ENCODE data around the gene ASCC1. TPM values are rescaled to one million over a fixed set of nuclear protein-coding genes. Genes with fewer than 3 reads are reported as not detected.

ASCC1 gene
- total and polyA plus RNA-seq, 2 donors from 2014 or later, result 24.0 to 36.1 TPM

- intact Hi-C loops (cut with DNase I), result no loop called here
- TF ChIP-seq CTCF (IDR thresholded peaks at IDR 0.05; ENCODE audit: borderline replicate concordance, extremely low read depth, insufficient read depth), result no peak
- H3K36me3 ChIP-seq (ENCODE audit: control insufficient read depth in 2 of 3, insufficient read depth in 3 of 3, low read length in 3 of 3), result no peaks in the 10 kb centered on the region
- H3K4me3 ChIP-seq (ENCODE audit: low read length in 3 of 3), result no peak overlapping the region
- H3K4me1 ChIP-seq (ENCODE audit: control insufficient read depth in 2 of 3, insufficient read depth in 2 of 3, low read depth in 1 of 3, low read length in 3 of 3), result no peaks in the 10 kb centered on the region
- no peak for DNase-seq
- H3K27ac ChIP-seq (ENCODE audit: low read depth in 2 of 2, low read length in 2 of 2), result no peak overlapping the region
- no peaks in the 10 kb centered on the region for H3K9me3 ChIP-seq (ENCODE audit: control insufficient read depth in 2 of 3, insufficient read depth in 1 of 3, low read length in 3 of 3)
- no peak overlapping the region for H3K9ac ChIP-seq (ENCODE audit: low read length in 3 of 3)
- no peaks in the 10 kb centered on the region for H3K27me3 ChIP-seq (ENCODE audit: control insufficient read depth, insufficient read depth, low read length)
- FAIRE-seq, result no peak
Measured at GRCh38 chr10:72134785-72135767, 81.0 kb downstream of the ASCC1 start.

DNA sequence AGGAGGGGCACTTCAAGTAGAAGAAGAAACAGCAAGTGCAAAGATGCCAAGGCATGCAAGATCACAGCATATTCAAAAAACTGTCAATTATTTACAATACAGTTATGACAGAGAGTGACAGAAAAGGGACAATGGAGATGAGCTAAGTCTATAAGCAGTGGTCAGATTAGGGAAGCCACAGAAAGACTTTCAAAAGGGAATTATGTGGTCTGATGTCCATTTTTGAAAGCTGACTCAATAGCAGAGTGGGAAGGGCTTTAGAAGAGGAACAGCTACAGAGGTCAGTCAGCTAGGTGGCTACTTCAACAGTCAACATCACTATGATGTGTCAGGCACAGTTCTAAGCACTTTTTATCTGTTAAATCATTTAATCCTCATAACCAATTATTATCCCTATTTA, 82.6 kb downstream of the ASCC1 start:
- no peaks in the 10 kb centered on the region for H3K4me1 ChIP-seq (ENCODE audit: control insufficient read depth in 2 of 3, insufficient read depth in 2 of 3, low read depth in 1 of 3, low read length in 3 of 3)
- H3K27ac ChIP-seq (ENCODE audit: low read depth in 2 of 2, low read length in 2 of 2), result no peak overlapping the region
- H3K36me3 ChIP-seq (ENCODE audit: control insufficient read depth in 2 of 3, insufficient read depth in 3 of 3, low read length in 3 of 3), result no peaks in the 10 kb centered on the region
- no peak for FAIRE-seq
- no peak for DNase-seq
- no peaks in the 10 kb centered on the region for H3K9me3 ChIP-seq (ENCODE audit: control insufficient read depth in 2 of 3, insufficient read depth in 1 of 3, low read length in 3 of 3)
- no peak for TF ChIP-seq CTCF (IDR thresholded peaks at IDR 0.05; ENCODE audit: borderline replicate concordance, extremely low read depth, insufficient read depth)
- no peak overlapping the region for H3K9ac ChIP-seq (ENCODE audit: low read length in 3 of 3)
- no peaks in the 10 kb centered on the region for H3K27me3 ChIP-seq (ENCODE audit: control insufficient read depth, insufficient read depth, low read length)
- intact Hi-C loops (cut with DNase I), result no loop called here
- no peak overlapping the region for H3K4me3 ChIP-seq (ENCODE audit: low read length in 3 of 3)

DNA sequence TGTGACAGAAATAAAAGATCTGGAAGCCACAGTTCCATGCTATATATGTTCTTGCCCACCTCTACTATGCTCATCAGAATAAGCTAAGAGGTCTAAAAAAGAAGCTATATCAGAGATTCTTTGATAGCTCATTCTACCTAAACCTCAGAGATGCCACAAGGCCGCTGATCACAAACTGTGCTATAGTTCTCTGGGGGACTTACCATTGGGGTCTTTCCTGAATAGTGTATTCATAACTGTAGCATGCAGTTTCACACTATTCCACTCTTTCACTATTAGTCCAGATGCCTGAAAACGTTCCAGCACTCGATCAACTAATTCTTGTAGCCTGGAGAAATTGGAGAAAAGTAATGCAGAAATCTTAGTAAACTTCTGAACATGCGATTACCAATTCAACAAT, 83.2 kb downstream of the ASCC1 start:
- Histone ChIP-seq H3K9me3 (ENCODE audit: control insufficient read depth in 2 of 3, insufficient read depth in 1 of 3, low read length in 3 of 3) (no peaks in the 10 kb centered on the region), H3K4me3 (ENCODE audit: low read length in 3 of 3) (no peak overlapping the region), H3K27me3 (ENCODE audit: control insufficient read depth, insufficient read depth, low read length) (no peaks in the 10 kb centered on the region), H3K4me1 (ENCODE audit: control insufficient read depth in 2 of 3, insufficient read depth in 2 of 3, low read depth in 1 of 3, low read length in 3 of 3) (no peaks in the 10 kb centered on the region), H3K36me3 (ENCODE audit: control insufficient read depth in 2 of 3, insufficient read depth in 3 of 3, low read length in 3 of 3) (no peaks in the 10 kb centered on the region), H3K27ac (ENCODE audit: low read depth in 2 of 2, low read length in 2 of 2) (no peak overlapping the region), H3K9ac (ENCODE audit: low read length in 3 of 3) (no peak overlapping the region)
- DNase-seq, result no peak
- intact Hi-C loops (cut with DNase I), result no loop called here
- no peak for FAIRE-seq
- TF ChIP-seq CTCF (IDR thresholded peaks at IDR 0.05; ENCODE audit: borderline replicate concordance, extremely low read depth, insufficient read depth), result no peak

All from kidney (tissue), 14 donors.